Measurements from ENCODE around the gene PEX14. TPM values are rescaled to one million over a fixed set of nuclear protein-coding genes. Genes with fewer than 3 reads are reported as not detected.

The PEX14 gene
- polyA plus RNA-seq, 1 donor (not counting 4 experiments of a cell fraction or from before 2014, with no cell fraction given): 8.4 TPM

DNA sequence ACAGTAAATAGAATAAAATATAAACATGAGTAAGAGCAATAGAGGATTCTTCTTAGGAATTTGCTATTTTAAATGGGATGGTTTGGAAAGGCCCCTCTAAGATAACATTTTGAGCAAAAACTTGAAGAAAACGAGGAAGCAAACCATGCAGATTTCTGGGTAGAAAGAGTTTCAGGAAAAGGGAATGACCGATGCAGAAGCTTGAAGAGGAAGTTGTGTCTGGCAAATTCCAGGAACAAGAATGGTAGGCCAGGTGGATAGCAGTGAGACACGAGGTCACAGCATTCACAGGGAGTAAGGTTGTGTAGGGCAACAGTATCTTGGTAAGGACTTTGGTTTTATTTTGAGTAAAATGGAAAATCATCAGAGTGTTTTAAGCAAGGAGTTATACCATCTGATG is 108.9 kb downstream of the PEX14 start:
- peaks cover 0 to 2% of the 10 kb centered on the region in 2 experiments for H3K36me3 ChIP-seq (ENCODE audit: control insufficient read depth in 2 of 2, extremely low read depth in 1 of 2, insufficient read depth in 2 of 2, low read length in 2 of 2)
- H3K9me3 ChIP-seq (ENCODE audit: control insufficient read depth, low read depth, low read length): no peaks in the 10 kb centered on the region
- no peak overlapping the region for H3K9ac ChIP-seq (ENCODE audit: control insufficient read depth, extremely low read depth, insufficient read depth, low read length)
- H3K9me1 ChIP-seq (ENCODE audit: control insufficient read depth, extremely low read depth, insufficient read depth, low read length): no peaks in the 10 kb centered on the region
- no peak overlapping the region for H3K4me3 ChIP-seq (ENCODE audit: control insufficient read depth in 2 of 3, extremely low read depth in 1 of 3, insufficient read depth in 2 of 3, low read depth in 1 of 3, low read length in 3 of 3)
- no peaks in the 10 kb centered on the region for H3K27me3 ChIP-seq (ENCODE audit: control insufficient read depth, extremely low read depth, insufficient read depth, low read length)
- no peak overlapping the region for H3K4me2 ChIP-seq (ENCODE audit: control insufficient read depth, extremely low read depth, insufficient read depth, low read depth, low read length)
- no peak for DNase-seq (ENCODE audit: low read depth, low spot score)
- H4K20me1 ChIP-seq (ENCODE audit: control insufficient read depth, extremely low read depth, insufficient read depth, low read length): no peaks in the 10 kb centered on the region
- H3K4me1 ChIP-seq (ENCODE audit: control insufficient read depth, extremely low read depth, insufficient read depth, low read length): no peaks in the 10 kb centered on the region
- no peak overlapping the region for H2AFZ ChIP-seq (ENCODE audit: control insufficient read depth, low read length)
- dilution Hi-C loops (cut with MboI; ENCODE audit: extremely low pct_ligation_motif_present, low sequenced_read_pairs): no loop called here
- FAIRE-seq: no peak
- no peaks in the 10 kb centered on the region for H3K79me2 ChIP-seq (ENCODE audit: control insufficient read depth, insufficient read depth, low read length)
- TF ChIP-seq, protein P1, sequence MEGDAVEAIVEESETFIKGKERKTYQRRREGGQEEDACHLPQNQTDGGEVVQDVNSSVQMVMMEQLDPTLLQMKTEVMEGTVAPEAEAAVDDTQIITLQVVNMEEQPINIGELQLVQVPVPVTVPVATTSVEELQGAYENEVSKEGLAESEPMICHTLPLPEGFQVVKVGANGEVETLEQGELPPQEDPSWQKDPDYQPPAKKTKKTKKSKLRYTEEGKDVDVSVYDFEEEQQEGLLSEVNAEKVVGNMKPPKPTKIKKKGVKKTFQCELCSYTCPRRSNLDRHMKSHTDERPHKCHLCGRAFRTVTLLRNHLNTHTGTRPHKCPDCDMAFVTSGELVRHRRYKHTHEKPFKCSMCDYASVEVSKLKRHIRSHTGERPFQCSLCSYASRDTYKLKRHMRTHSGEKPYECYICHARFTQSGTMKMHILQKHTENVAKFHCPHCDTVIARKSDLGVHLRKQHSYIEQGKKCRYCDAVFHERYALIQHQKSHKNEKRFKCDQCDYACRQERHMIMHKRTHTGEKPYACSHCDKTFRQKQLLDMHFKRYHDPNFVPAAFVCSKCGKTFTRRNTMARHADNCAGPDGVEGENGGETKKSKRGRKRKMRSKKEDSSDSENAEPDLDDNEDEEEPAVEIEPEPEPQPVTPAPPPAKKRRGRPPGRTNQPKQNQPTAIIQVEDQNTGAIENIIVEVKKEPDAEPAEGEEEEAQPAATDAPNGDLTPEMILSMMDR (optimal IDR thresholded peaks at IDR 0.05 in 1 of 3, IDR thresholded peaks at IDR 0.05 in 1 of 3, conservative IDR thresholded peaks at IDR 0.05 in 1 of 3; ENCODE audit: extremely low read depth in 1 of 3, insufficient read depth in 2 of 3, low read length in 3 of 3): no peak
- no peak for TF ChIP-seq EZH2 (IDR thresholded peaks at IDR 0.05; ENCODE audit: low read length)
- no peak overlapping the region for H3K27ac ChIP-seq (ENCODE audit: control insufficient read depth, insufficient read depth, low read length)

GRCh38 chr1:10585242-10585641 is 110.5 kb downstream of the PEX14 start:
- FAIRE-seq (no peak), DNase-seq (ENCODE audit: low read depth, low spot score) (no peak)
- peaks cover 2% of the 10 kb centered on the region in 2 experiments for H3K36me3 ChIP-seq (ENCODE audit: control insufficient read depth in 2 of 2, extremely low read depth in 1 of 2, insufficient read depth in 2 of 2, low read length in 2 of 2)
- H3K9me1 ChIP-seq (ENCODE audit: control insufficient read depth, extremely low read depth, insufficient read depth, low read length): no peaks in the 10 kb centered on the region
- TF ChIP-seq, protein P1 (optimal IDR thresholded peaks at IDR 0.05 in 1 of 3, IDR thresholded peaks at IDR 0.05 in 1 of 3, conservative IDR thresholded peaks at IDR 0.05 in 1 of 3; ENCODE audit: extremely low read depth in 1 of 3, insufficient read depth in 2 of 3, low read length in 3 of 3): no peak
- TF ChIP-seq EZH2 (IDR thresholded peaks at IDR 0.05; ENCODE audit: low read length): no peak
- H3K27me3 ChIP-seq (ENCODE audit: control insufficient read depth, extremely low read depth, insufficient read depth, low read length): no peaks in the 10 kb centered on the region
- no peak overlapping the region for H2AFZ ChIP-seq (ENCODE audit: control insufficient read depth, low read length)
- no peak overlapping the region for H3K4me2 ChIP-seq (ENCODE audit: control insufficient read depth, extremely low read depth, insufficient read depth, low read depth, low read length)
- dilution Hi-C loops (cut with MboI; ENCODE audit: extremely low pct_ligation_motif_present, low sequenced_read_pairs): no loop called here
- H3K79me2 ChIP-seq (ENCODE audit: control insufficient read depth, insufficient read depth, low read length): no peaks in the 10 kb centered on the region
- no peak overlapping the region for H3K27ac ChIP-seq (ENCODE audit: control insufficient read depth, insufficient read depth, low read length)
- H3K4me3 ChIP-seq (ENCODE audit: control insufficient read depth in 2 of 3, extremely low read depth in 1 of 3, insufficient read depth in 2 of 3, low read depth in 1 of 3, low read length in 3 of 3): no peak overlapping the region
- no peaks in the 10 kb centered on the region for H4K20me1 ChIP-seq (ENCODE audit: control insufficient read depth, extremely low read depth, insufficient read depth, low read length)
- no peaks in the 10 kb centered on the region for H3K4me1 ChIP-seq (ENCODE audit: control insufficient read depth, extremely low read depth, insufficient read depth, low read length)
- H3K9ac ChIP-seq (ENCODE audit: control insufficient read depth, extremely low read depth, insufficient read depth, low read length): no peak overlapping the region
- no peaks in the 10 kb centered on the region for H3K9me3 ChIP-seq (ENCODE audit: control insufficient read depth, low read depth, low read length)

Measured in keratinocyte (primary cell).